GM23338 (cell line): Measurements from ENCODE around the gene GRIK5. TPM values are rescaled to one million over a fixed set of nuclear protein-coding genes. Genes with fewer than 3 reads are reported as not detected.

Source experiments
- ATAC-seq: fragments of 200-7000 bp; cut with Tn5 transposase; 3 replicates; pipeline ENCODE4 v1.9.1; 2020
- DNase-seq: peaks from one replicate; pipeline ENCODE4 v3.0.0-alpha.2; 2015; ENCODE audit warnings: low spot score
- H2AFZ ChIP-seq: fragments of 200-600 bp; sonication (generic); 2 replicates; pipeline ENCODE4 v1.8.0; 2016; ENCODE audit warnings: antibody characterized with exemption, mild to moderate bottlenecking, moderate library complexity
- H3F3A ChIP-seq: fragments of 200-600 bp; sonication (generic); replicated peaks from 2 replicates; pipeline ENCODE4 v1.8.0; 2017; ENCODE audit warnings: antibody characterized with exemption, mixed run types, low read depth
- H3K27ac ChIP-seq: fragments of 200-600 bp; sonication (generic); 2 replicates; pipeline ENCODE4 v1.6.1; 2016; ENCODE audit warnings: low read depth
- H3K27me3 ChIP-seq: fragments of 200-600 bp; sonication (generic); 2 replicates; pipeline ENCODE4 v1.8.0; 2016; ENCODE audit warnings: mild to moderate bottlenecking, mixed run types, moderate library complexity; ENCODE audit not compliant: insufficient read depth
- H3K36me3 ChIP-seq: fragments of 200-600 bp; sonication (generic); 2 replicates; pipeline ENCODE4 v1.8.0; 2016; ENCODE audit warnings: mild to moderate bottlenecking; ENCODE audit not compliant: insufficient read depth
- H3K4me1 ChIP-seq: fragments of 200-600 bp; sonication (generic); 2 replicates; pipeline ENCODE4 v1.8.0; 2016; ENCODE audit warnings: mild to moderate bottlenecking, moderate library complexity; ENCODE audit not compliant: insufficient read depth
- H3K4me2 ChIP-seq: fragments of 200-600 bp; sonication (generic); 2 replicates; pipeline ENCODE4 v1.7.1; 2017; ENCODE audit warnings: mixed run types
- H3K4me3 ChIP-seq: fragments of 200-600 bp; sonication (generic); 2 replicates; pipeline ENCODE4 v1.6.1; 2016; ENCODE audit warnings: mixed run types
- H3K79me2 ChIP-seq: fragments of 200-600 bp; sonication (generic); replicated peaks from 2 replicates; pipeline ENCODE4 v1.8.0; 2017; ENCODE audit warnings: mild to moderate bottlenecking; ENCODE audit not compliant: insufficient read depth
- H3K9me2 ChIP-seq: fragments of 200-600 bp; sonication (generic); 2 replicates; pipeline ENCODE4 v1.8.0; 2017; ENCODE audit not compliant: insufficient read depth
- H4K20me1 ChIP-seq: fragments of 200-600 bp; sonication (generic); replicated peaks from 2 replicates; pipeline ENCODE4 v1.8.0; 2017; ENCODE audit warnings: mild to moderate bottlenecking; ENCODE audit not compliant: insufficient read depth
- H3K27ac Mint-ChIP-seq: 2 replicates; pipeline ENCODE4 v1.8.0; 2020; ENCODE audit warnings: inconsistent platforms, mild to moderate bottlenecking, moderate library complexity, mixed read lengths
- H3K27me3 Mint-ChIP-seq: 3 replicates; pipeline ENCODE4 v1.8.0; 2022; ENCODE audit warnings: low read depth, mild to moderate bottlenecking, moderate library complexity, mixed read lengths, inconsistent platforms; ENCODE audit not compliant: insufficient read depth, poor library complexity
- H3K36me3 Mint-ChIP-seq: 3 replicates; pipeline ENCODE4 v1.8.0; 2021; ENCODE audit warnings: low read depth, mild to moderate bottlenecking, inconsistent platforms, moderate library complexity, mixed read lengths
- H3K4me1 Mint-ChIP-seq: 3 replicates; pipeline ENCODE4 v1.8.0; 2020; ENCODE audit warnings: mild to moderate bottlenecking, inconsistent platforms, mixed read lengths
- H3K4me3 Mint-ChIP-seq: 3 replicates; pipeline ENCODE4 v1.8.0; 2021; ENCODE audit warnings: moderate library complexity, mild to moderate bottlenecking, inconsistent platforms, mixed read lengths
- H3K9me3 Mint-ChIP-seq: 3 replicates; pipeline ENCODE4 v1.8.0; 2020; ENCODE audit warnings: moderate library complexity, mild to moderate bottlenecking, inconsistent platforms, mixed read lengths
- CREB1 ChIP-seq: fragments of 250-450 bp; sonication (Bioruptor Pico); IDR thresholded peaks from 2 replicates; pipeline ENCODE4 v1.5.0; 2020; ENCODE audit warnings: low read depth, mild to moderate bottlenecking, moderate library complexity
- EZH2phosphoT487 ChIP-seq: fragments of 200-600 bp; sonication (generic); IDR thresholded peaks from one replicate; pipeline ENCODE4 v1.8.1; 2018; ENCODE audit warnings: antibody characterized with exemption; ENCODE audit not compliant: unreplicated experiment
- NANOG ChIP-seq: IDR thresholded peaks from 2 replicates; pipeline ENCODE4 v1.6.1; 2016; ENCODE audit warnings: antibody characterized with exemption, borderline replicate concordance
- POLR2AphosphoS5 ChIP-seq: IDR thresholded peaks from 2 replicates; pipeline ENCODE4 v1.6.1; 2016; ENCODE audit warnings: antibody characterized with exemption, low read depth
- ZNF331 ChIP-seq: fragments of 250-450 bp; sonication (Bioruptor Pico); IDR thresholded peaks from 2 replicates; pipeline ENCODE4 v1.5.0; 2020; ENCODE audit warnings: low read depth, mild to moderate bottlenecking, moderate library complexity
- polyA plus RNA-seq: library from polyadenylated mRNA; unstranded; fragments of >200 nt; fragmentation: Nextera tagmentation; extraction: Ambion mirVana; gene quantifications from 2 replicates; pipeline ENCODE4 v1.2.1, GENCODE V29; 2016
- total RNA-seq: library from RNA; depleted of rRNA; stranded (reverse); fragments of >200 nt; shearing (Covaris generic); gene quantifications from 2 replicates; pipeline ENCODE4 v1.2.3, GENCODE V29; 2014
- TF ChIP-seq, protein P1 (sequence below), 2 experiments: fragments of 200-600 bp in 1 of 2; sonication (generic) in 1 of 2; conservative IDR thresholded peaks; 2 replicates each; pipeline versions ENCODE4 v1.5.1 to v1.6.1; 2016 to 2017; ENCODE audit warnings: antibody characterized with exemption in 2 of 2, low read depth in 2 of 2, mild to moderate bottlenecking in 2 of 2, moderate library complexity in 1 of 2
- TF ChIP-seq, protein P2 (sequence below): IDR thresholded peaks from one replicate; pipeline ENCODE4 v1.6.1; 2018; ENCODE audit warnings: antibody characterized with exemption; ENCODE audit not compliant: unreplicated experiment
- TF ChIP-seq, protein P3 (sequence below): IDR thresholded peaks from 2 replicates; pipeline ENCODE4 v1.6.1; 2016; ENCODE audit warnings: antibody characterized with exemption
- TF ChIP-seq, protein P4 (sequence below): fragments of 250-450 bp; sonication (Bioruptor Pico); IDR thresholded peaks from 2 replicates; pipeline ENCODE4 v1.5.0; 2020; ENCODE audit warnings: mild to moderate bottlenecking, moderate library complexity

The GRIK5 gene
- total and polyA plus RNA-seq, 2 experiments from 2014 or later = 5.1 to 42.5 TPM

DNA sequence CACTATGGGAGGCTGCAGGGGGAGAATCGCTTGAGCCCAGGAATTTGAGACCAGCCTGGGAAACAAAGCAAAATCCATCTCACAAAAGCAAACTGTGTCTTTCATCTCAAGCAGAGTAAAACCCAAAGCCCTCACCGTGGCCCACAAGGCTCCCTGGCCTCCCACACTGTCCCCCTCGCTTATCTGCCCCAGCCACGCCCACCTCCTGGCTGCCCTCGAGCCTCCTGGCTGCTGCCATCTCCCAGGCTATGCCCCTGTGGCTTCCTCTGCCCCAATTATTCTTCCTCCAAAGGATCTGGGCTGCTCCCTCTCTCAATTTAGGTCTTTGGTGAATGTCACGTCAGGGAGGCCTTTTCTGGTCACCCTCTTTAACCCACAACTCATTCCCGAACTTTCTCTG lies 114.5 kb downstream of the GRIK5 start:
- H3K27me3 ChIP-seq = no peaks in the 10 kb centered on the region
- TF ChIP-seq, protein P1, sequence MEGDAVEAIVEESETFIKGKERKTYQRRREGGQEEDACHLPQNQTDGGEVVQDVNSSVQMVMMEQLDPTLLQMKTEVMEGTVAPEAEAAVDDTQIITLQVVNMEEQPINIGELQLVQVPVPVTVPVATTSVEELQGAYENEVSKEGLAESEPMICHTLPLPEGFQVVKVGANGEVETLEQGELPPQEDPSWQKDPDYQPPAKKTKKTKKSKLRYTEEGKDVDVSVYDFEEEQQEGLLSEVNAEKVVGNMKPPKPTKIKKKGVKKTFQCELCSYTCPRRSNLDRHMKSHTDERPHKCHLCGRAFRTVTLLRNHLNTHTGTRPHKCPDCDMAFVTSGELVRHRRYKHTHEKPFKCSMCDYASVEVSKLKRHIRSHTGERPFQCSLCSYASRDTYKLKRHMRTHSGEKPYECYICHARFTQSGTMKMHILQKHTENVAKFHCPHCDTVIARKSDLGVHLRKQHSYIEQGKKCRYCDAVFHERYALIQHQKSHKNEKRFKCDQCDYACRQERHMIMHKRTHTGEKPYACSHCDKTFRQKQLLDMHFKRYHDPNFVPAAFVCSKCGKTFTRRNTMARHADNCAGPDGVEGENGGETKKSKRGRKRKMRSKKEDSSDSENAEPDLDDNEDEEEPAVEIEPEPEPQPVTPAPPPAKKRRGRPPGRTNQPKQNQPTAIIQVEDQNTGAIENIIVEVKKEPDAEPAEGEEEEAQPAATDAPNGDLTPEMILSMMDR (conservative IDR thresholded peaks at IDR 0.05; ENCODE audit: low read depth in 2 of 2) = no peak
- TF ChIP-seq EZH2phosphoT487 = no peak
- TF ChIP-seq, protein P2, sequence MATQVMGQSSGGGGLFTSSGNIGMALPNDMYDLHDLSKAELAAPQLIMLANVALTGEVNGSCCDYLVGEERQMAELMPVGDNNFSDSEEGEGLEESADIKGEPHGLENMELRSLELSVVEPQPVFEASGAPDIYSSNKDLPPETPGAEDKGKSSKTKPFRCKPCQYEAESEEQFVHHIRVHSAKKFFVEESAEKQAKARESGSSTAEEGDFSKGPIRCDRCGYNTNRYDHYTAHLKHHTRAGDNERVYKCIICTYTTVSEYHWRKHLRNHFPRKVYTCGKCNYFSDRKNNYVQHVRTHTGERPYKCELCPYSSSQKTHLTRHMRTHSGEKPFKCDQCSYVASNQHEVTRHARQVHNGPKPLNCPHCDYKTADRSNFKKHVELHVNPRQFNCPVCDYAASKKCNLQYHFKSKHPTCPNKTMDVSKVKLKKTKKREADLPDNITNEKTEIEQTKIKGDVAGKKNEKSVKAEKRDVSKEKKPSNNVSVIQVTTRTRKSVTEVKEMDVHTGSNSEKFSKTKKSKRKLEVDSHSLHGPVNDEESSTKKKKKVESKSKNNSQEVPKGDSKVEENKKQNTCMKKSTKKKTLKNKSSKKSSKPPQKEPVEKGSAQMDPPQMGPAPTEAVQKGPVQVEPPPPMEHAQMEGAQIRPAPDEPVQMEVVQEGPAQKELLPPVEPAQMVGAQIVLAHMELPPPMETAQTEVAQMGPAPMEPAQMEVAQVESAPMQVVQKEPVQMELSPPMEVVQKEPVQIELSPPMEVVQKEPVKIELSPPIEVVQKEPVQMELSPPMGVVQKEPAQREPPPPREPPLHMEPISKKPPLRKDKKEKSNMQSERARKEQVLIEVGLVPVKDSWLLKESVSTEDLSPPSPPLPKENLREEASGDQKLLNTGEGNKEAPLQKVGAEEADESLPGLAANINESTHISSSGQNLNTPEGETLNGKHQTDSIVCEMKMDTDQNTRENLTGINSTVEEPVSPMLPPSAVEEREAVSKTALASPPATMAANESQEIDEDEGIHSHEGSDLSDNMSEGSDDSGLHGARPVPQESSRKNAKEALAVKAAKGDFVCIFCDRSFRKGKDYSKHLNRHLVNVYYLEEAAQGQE = no peak
- no peak for TF ChIP-seq NANOG
- TF ChIP-seq, protein P3, sequence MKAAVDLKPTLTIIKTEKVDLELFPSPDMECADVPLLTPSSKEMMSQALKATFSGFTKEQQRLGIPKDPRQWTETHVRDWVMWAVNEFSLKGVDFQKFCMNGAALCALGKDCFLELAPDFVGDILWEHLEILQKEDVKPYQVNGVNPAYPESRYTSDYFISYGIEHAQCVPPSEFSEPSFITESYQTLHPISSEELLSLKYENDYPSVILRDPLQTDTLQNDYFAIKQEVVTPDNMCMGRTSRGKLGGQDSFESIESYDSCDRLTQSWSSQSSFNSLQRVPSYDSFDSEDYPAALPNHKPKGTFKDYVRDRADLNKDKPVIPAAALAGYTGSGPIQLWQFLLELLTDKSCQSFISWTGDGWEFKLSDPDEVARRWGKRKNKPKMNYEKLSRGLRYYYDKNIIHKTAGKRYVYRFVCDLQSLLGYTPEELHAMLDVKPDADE = no peak
- no peak for TF ChIP-seq CREB1
- no peak for TF ChIP-seq POLR2AphosphoS5
- TF ChIP-seq, protein P4, sequence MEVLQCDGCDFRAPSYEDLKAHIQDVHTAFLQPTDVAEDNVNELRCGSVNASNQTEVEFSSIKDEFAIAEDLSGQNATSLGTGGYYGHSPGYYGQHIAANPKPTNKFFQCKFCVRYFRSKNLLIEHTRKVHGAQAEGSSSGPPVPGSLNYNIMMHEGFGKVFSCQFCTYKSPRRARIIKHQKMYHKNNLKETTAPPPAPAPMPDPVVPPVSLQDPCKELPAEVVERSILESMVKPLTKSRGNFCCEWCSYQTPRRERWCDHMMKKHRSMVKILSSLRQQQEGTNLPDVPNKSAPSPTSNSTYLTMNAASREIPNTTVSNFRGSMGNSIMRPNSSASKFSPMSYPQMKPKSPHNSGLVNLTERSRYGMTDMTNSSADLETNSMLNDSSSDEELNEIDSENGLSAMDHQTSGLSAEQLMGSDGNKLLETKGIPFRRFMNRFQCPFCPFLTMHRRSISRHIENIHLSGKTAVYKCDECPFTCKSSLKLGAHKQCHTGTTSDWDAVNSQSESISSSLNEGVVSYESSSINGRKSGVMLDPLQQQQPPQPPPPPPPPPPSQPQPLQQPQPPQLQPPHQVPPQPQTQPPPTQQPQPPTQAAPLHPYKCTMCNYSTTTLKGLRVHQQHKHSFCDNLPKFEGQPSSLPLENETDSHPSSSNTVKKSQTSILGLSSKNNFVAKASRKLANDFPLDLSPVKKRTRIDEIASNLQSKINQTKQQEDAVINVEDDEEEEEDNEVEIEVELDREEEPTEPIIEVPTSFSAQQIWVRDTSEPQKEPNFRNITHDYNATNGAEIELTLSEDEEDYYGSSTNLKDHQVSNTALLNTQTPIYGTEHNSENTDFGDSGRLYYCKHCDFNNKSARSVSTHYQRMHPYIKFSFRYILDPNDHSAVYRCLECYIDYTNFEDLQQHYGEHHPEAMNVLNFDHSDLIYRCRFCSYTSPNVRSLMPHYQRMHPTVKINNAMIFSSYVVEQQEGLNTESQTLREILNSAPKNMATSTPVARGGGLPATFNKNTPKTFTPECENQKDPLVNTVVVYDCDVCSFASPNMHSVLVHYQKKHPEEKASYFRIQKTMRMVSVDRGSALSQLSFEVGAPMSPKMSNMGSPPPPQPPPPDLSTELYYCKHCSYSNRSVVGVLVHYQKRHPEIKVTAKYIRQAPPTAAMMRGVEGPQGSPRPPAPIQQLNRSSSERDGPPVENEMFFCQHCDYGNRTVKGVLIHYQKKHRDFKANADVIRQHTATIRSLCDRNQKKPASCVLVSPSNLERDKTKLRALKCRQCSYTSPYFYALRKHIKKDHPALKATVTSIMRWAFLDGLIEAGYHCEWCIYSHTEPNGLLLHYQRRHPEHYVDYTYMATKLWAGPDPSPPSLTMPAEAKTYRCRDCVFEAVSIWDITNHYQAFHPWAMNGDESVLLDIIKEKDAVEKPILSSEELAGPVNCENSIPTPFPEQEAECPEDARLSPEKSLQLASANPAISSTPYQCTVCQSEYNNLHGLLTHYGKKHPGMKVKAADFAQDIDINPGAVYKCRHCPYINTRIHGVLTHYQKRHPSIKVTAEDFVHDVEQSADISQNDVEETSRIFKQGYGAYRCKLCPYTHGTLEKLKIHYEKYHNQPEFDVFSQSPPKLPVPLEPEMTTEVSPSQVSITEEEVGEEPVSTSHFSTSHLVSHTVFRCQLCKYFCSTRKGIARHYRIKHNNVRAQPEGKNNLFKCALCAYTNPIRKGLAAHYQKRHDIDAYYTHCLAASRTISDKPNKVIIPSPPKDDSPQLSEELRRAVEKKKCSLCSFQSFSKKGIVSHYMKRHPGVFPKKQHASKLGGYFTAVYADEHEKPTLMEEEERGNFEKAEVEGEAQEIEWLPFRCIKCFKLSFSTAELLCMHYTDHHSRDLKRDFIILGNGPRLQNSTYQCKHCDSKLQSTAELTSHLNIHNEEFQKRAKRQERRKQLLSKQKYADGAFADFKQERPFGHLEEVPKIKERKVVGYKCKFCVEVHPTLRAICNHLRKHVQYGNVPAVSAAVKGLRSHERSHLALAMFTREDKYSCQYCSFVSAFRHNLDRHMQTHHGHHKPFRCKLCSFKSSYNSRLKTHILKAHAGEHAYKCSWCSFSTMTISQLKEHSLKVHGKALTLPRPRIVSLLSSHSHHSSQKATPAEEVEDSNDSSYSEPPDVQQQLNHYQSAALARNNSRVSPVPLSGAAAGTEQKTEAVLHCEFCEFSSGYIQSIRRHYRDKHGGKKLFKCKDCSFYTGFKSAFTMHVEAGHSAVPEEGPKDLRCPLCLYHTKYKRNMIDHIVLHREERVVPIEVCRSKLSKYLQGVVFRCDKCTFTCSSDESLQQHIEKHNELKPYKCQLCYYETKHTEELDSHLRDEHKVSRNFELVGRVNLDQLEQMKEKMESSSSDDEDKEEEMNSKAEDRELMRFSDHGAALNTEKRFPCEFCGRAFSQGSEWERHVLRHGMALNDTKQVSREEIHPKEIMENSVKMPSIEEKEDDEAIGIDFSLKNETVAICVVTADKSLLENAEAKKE (CRISPR knock-in tag) = no peak
- TF ChIP-seq ZNF331 (CRISPR knock-in tag) = no peak
- H3K36me3 Mint-ChIP-seq = peaks cover 8% of the 10 kb centered on the region
- peaks cover 19% of the 10 kb centered on the region for H3K27me3 Mint-ChIP-seq
- H3K4me2 ChIP-seq = no peak overlapping the region
- no peak for ATAC-seq
- H3K36me3 ChIP-seq = no peaks in the 10 kb centered on the region; the same call in 1 of the 2 replicates
- peaks cover 16% of the 10 kb centered on the region for H3K4me1 Mint-ChIP-seq
- peaks cover 5% of the 10 kb centered on the region; the same call in 1 of the 2 replicates for H4K20me1 ChIP-seq
- H2AFZ ChIP-seq = no peak overlapping the region
- H3K4me3 Mint-ChIP-seq = no peak overlapping the region
- H3F3A ChIP-seq = peaks cover 6% of the 10 kb centered on the region; the same call in 1 of the 2 replicates
- peaks cover 9% of the 10 kb centered on the region for H3K4me1 ChIP-seq
- H3K4me3 ChIP-seq = no peak overlapping the region
- H3K27ac Mint-ChIP-seq = no peak overlapping the region
- no peaks in the 10 kb centered on the region for H3K9me2 ChIP-seq
- H3K9me3 Mint-ChIP-seq = no peaks in the 10 kb centered on the region
- no peak overlapping the region for H3K27ac ChIP-seq
- DNase-seq = no peak
- H3K79me2 ChIP-seq = no peaks in the 10 kb centered on the region
